Hematopoietic multipotent progenitor cell treated with erythropoietin and hydrocortisone succinate and interleukin-3 and kit ligand, for 17 days (in vitro differentiated cells): ENCODE results near the gene LGALS1.

Experiments used
- DNase-seq: peaks from one replicate; pipeline ENCODE4 v3.0.0-alpha.2; 2015; ENCODE audit warnings: low spot score

Gene LGALS1

GRCh38 chr22:37674951-37675929, at the start of gene LGALS1:
LGALS1 (plus strand) TSS chr22:37675636; CDS start chr22:37675703, 67 bp downstream.
- DNase-seq = peak; percentile 21

GRCh38 chr22:37625737-37626136, 49.7 kb upstream of the LGALS1 start:
- DNase-seq = no peak

- DNase-seq = no peak
Measured at GRCh38 chr22:37626144-37626543, 49.3 kb upstream of the LGALS1 start.

- DNase-seq = no peak
Measured at GRCh38 chr22:37626556-37627075, 48.8 kb upstream of the LGALS1 start.

GRCh38 chr22:37627121-37627520, 48.3 kb upstream of the LGALS1 start:
- no peak for DNase-seq

GRCh38 chr22:37627545-37627944, 47.9 kb upstream of the LGALS1 start:
- DNase-seq = no peak

GRCh38 chr22:37628830-37629229, 46.6 kb upstream of the LGALS1 start:
- no peak for DNase-seq

GRCh38 chr22:37629928-37630327, 45.5 kb upstream of the LGALS1 start:
- no peak for DNase-seq

GRCh38 chr22:37630839-37631435, 44.5 kb upstream of the LGALS1 start:
- no peak for DNase-seq

GRCh38 chr22:37631448-37632173, 43.8 kb upstream of the LGALS1 start:
- DNase-seq = no peak

- no peak for DNase-seq
Measured at GRCh38 chr22:37632174-37633088, 43.0 kb upstream of the LGALS1 start.

GRCh38 chr22:37633089-37633624, 42.3 kb upstream of the LGALS1 start:
- DNase-seq = no peak

- no peak for DNase-seq
Measured at GRCh38 chr22:37633625-37634416, 41.6 kb upstream of the LGALS1 start.

- no peak for DNase-seq
Measured at GRCh38 chr22:37634417-37634924, 41.0 kb upstream of the LGALS1 start.

GRCh38 chr22:37635157-37635556, 40.3 kb upstream of the LGALS1 start:
- DNase-seq = no peak

- no peak for DNase-seq
Measured at GRCh38 chr22:37636186-37636948, 39.1 kb upstream of the LGALS1 start.

- DNase-seq = no peak
Measured at GRCh38 chr22:37636949-37637273, 38.5 kb upstream of the LGALS1 start.

- DNase-seq = peak; percentile 45
Measured at GRCh38 chr22:37638391-37639069, 36.9 kb upstream of the LGALS1 start.
